B cell (primary cell): ENCODE data around the gene NOTCH4.

ENCODE experiments used
- EZH2 ChIP-seq: IDR thresholded peaks from 2 replicates; pipeline ENCODE4 v1.6.1; 2012; ENCODE audit warnings: borderline replicate concordance, low read depth, mild to moderate bottlenecking, moderate library complexity, low read length; ENCODE audit not compliant: insufficient read depth, poor library complexity, severe bottlenecking
- TF ChIP-seq, protein P1 (sequence below): fragments of 200-600 bp; IDR thresholded peaks from one replicate; pipeline ENCODE4 v1.8.0; 2022; ENCODE audit warnings: antibody characterized with exemption, mild to moderate bottlenecking

DNA sequence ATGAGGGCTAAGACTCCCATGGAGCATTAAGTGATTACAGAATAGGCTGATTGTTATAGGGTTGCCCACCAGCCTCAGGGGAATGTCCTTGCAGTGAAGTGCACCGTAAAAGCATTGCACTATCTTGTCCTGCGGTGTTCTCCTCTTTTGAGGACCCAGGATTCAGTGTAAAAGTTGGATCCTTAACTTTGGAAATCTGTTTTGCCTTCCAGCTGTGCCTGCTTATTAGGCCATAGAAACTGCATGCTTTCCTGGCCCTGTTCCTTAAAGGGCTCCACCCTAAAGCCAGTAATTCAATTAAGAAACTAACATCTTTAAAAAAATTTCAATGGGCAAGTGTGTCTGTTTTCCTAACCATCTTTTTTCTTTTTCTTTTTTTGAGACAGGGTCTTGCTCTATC lies 25.4 kb upstream of the NOTCH4 start:
- TF ChIP-seq, protein P1, sequence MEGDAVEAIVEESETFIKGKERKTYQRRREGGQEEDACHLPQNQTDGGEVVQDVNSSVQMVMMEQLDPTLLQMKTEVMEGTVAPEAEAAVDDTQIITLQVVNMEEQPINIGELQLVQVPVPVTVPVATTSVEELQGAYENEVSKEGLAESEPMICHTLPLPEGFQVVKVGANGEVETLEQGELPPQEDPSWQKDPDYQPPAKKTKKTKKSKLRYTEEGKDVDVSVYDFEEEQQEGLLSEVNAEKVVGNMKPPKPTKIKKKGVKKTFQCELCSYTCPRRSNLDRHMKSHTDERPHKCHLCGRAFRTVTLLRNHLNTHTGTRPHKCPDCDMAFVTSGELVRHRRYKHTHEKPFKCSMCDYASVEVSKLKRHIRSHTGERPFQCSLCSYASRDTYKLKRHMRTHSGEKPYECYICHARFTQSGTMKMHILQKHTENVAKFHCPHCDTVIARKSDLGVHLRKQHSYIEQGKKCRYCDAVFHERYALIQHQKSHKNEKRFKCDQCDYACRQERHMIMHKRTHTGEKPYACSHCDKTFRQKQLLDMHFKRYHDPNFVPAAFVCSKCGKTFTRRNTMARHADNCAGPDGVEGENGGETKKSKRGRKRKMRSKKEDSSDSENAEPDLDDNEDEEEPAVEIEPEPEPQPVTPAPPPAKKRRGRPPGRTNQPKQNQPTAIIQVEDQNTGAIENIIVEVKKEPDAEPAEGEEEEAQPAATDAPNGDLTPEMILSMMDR, result no peak
- TF ChIP-seq EZH2, result no peak
